ENCODE data around the gene CELSR1. TPM values are rescaled to one million over a fixed set of nuclear protein-coding genes. Genes with fewer than 3 reads are reported as not detected.

Gene CELSR1
- total RNA-seq, 4 donors from 2014 or later, result 18.4 to 56.0 (median 31.0) TPM

- H3K9me3 ChIP-seq, result no peaks in the 10 kb centered on the region
- no peak overlapping the region for H3K4me3 ChIP-seq (replicated peaks in 1 of 3)
- TF ChIP-seq POLR2A (IDR thresholded peaks at IDR 0.05) (no peak), CTCF (IDR thresholded peaks at IDR 0.05) (no peak)
- H3K27me3 ChIP-seq, result no peaks in the 10 kb centered on the region
- no peak for DNase-seq
- no peaks in the 10 kb centered on the region for H3K36me3 ChIP-seq
- H3K4me1 ChIP-seq, result peaks cover 6% of the 10 kb centered on the region in 2 donors
- intact Hi-C loops (cut with DNase I), result no loop called here
- peak overlapping the region in 2 of 3 donors; percentile 5 to 66 for H3K27ac ChIP-seq
- WGBS, 2 donors, result 92 to 94% methylated on average over 14 to 16 of the region's 16 CpGs
Measured at GRCh38 chr22:46484156-46484860, 53.1 kb downstream of the CELSR1 start.

GRCh38 chr22:46483353-46483752 is 54.1 kb downstream of the CELSR1 start:
- H3K9me3 ChIP-seq, result no peaks in the 10 kb centered on the region
- no peaks in the 10 kb centered on the region for H3K36me3 ChIP-seq
- WGBS, 2 donors, result 36 to 43% methylated on average over 4 of the region's 4 CpGs
- H3K27me3 ChIP-seq, result no peaks in the 10 kb centered on the region
- intact Hi-C loops (cut with DNase I), result no loop called here
- H3K4me3 ChIP-seq (replicated peaks in 1 of 3), result no peak overlapping the region
- H3K4me1 ChIP-seq, result peaks cover 6% of the 10 kb centered on the region in 2 donors
- H3K27ac ChIP-seq, result peak overlapping the region in 1 of 3 donors; percentile 66
- no peak for DNase-seq
- TF ChIP-seq CTCF (IDR thresholded peaks at IDR 0.05), result no peak
- TF ChIP-seq POLR2A (IDR thresholded peaks at IDR 0.05), result no peak

GRCh38 chr22:46482056-46482675 is 55.3 kb downstream of the CELSR1 start:
- Histone ChIP-seq H3K27me3 (no peaks in the 10 kb centered on the region), H3K4me1 (peaks cover 6% of the 10 kb centered on the region in 2 donors), H3K9me3 (no peaks in the 10 kb centered on the region), H3K36me3 (no peaks in the 10 kb centered on the region), H3K4me3 (replicated peaks in 1 of 3) (no peak overlapping the region), H3K27ac (no peak overlapping the region)
- intact Hi-C loops (cut with DNase I), result no loop called here
- DNase-seq, result no peak
- whole genome bisulfite sequencing, 2 donors, result 91 to 96% methylated on average over 6 of the region's 7 CpGs
- TF ChIP-seq POLR2A (IDR thresholded peaks at IDR 0.05) (no peak), CTCF (IDR thresholded peaks at IDR 0.05) (no peak)

- no peak overlapping the region for H3K4me3 ChIP-seq (replicated peaks in 1 of 3)
- no peaks in the 10 kb centered on the region for H3K9me3 ChIP-seq
- H3K36me3 ChIP-seq, result no peaks in the 10 kb centered on the region
- H3K27me3 ChIP-seq, result no peaks in the 10 kb centered on the region
- H3K4me1 ChIP-seq, result peaks cover 6% of the 10 kb centered on the region in 2 donors
- TF ChIP-seq CTCF (IDR thresholded peaks at IDR 0.05) (no peak), POLR2A (IDR thresholded peaks at IDR 0.05) (no peak)
- no peak for DNase-seq
- intact Hi-C loops (cut with DNase I), result no loop called here
- H3K27ac ChIP-seq, result no peak overlapping the region
- WGBS, 2 donors, result 35 to 40% methylated on average over 5 to 6 of the region's 6 CpGs
Measured at GRCh38 chr22:46481386-46481785, 56.0 kb downstream of the CELSR1 start.

GRCh38 chr22:46480396-46480795 is 57.0 kb downstream of the CELSR1 start:
- intact Hi-C loops (cut with DNase I), result no loop called here
- H3K9me3 ChIP-seq, result no peaks in the 10 kb centered on the region
- peaks cover 6% of the 10 kb centered on the region in 2 donors for H3K4me1 ChIP-seq
- H3K27ac ChIP-seq, result no peak overlapping the region
- no peaks in the 10 kb centered on the region for H3K27me3 ChIP-seq
- TF ChIP-seq POLR2A (IDR thresholded peaks at IDR 0.05) (no peak), CTCF (IDR thresholded peaks at IDR 0.05) (no peak)
- 54 to 67% methylated on average over 1 of the region's 1 CpG for WGBS, 2 donors
- no peaks in the 10 kb centered on the region for H3K36me3 ChIP-seq
- DNase-seq, result no peak
- no peak overlapping the region for H3K4me3 ChIP-seq (replicated peaks in 1 of 3)

All from thyroid gland (tissue), 4 donors.